ENCODE results near the gene GJA3. TPM values are rescaled to one million over a fixed set of nuclear protein-coding genes. Genes with fewer than 3 reads are reported as not detected.
"Not testable (repeated sequence)": the region's sequence is repeated elsewhere in the genome, so short reads cannot be mapped to it uniquely, and the experiment has no call there.

GJA3 gene
- total RNA-seq, 2 experiments from 2014 or later: 0.39 to 0.54 TPM

- not testable (repeated sequence) for H3K27ac Mint-ChIP-seq; H3K4me3 Mint-ChIP-seq; ATAC-seq (ENCODE audit: low read depth); DNase-seq; H3K36me3 Mint-ChIP-seq; H3K9me3 Mint-ChIP-seq; H3K4me1 Mint-ChIP-seq
- peaks cover 13% of the 10 kb centered on the region for H3K27me3 Mint-ChIP-seq
- POLR2A ChIA-PET: interaction anchor here (0.6 kb wide), 1 partner anchor 759 kb away, joined by 4 read pairs; no protein-coding TSS in a partner anchor
These were observed 7.6 kb downstream of the GJA3 start for GRCh38 chr13:20153290-20153689.

- H3K36me3 Mint-ChIP-seq: no peaks in the 10 kb centered on the region
- H3K4me1 Mint-ChIP-seq: no peaks in the 10 kb centered on the region
- no peak overlapping the region for H3K4me3 Mint-ChIP-seq
- DNase-seq: no peak
- no peaks in the 10 kb centered on the region for H3K9me3 Mint-ChIP-seq
- no peak overlapping the region for H3K27ac Mint-ChIP-seq
- no peak for ATAC-seq (ENCODE audit: low read depth)
- POLR2A ChIA-PET: no interaction called here
- peaks cover 13% of the 10 kb centered on the region for H3K27me3 Mint-ChIP-seq
These were observed 9.2 kb downstream of the GJA3 start for GRCh38 chr13:20151612-20152011.

- POLR2A ChIA-PET: no interaction called here
- Mint-ChIP-seq H3K4me3 (no peak overlapping the region), H3K27ac (no peak overlapping the region), H3K9me3 (no peaks in the 10 kb centered on the region), H3K36me3 (no peaks in the 10 kb centered on the region), H3K27me3 (peaks cover 10% of the 10 kb centered on the region), H3K4me1 (no peaks in the 10 kb centered on the region)
- DNase-seq: no peak
- no peak for ATAC-seq (ENCODE audit: low read depth)
These were observed 9.8 kb downstream of the GJA3 start for GRCh38 chr13:20151016-20151415.

- no peaks in the 10 kb centered on the region for H3K9me3 Mint-ChIP-seq
- no peak overlapping the region for H3K4me3 Mint-ChIP-seq
- no peak for DNase-seq
- H3K27ac Mint-ChIP-seq: no peak overlapping the region
- POLR2A ChIA-PET: no interaction called here
- peaks cover 10% of the 10 kb centered on the region for H3K27me3 Mint-ChIP-seq
- H3K4me1 Mint-ChIP-seq: no peaks in the 10 kb centered on the region
- H3K36me3 Mint-ChIP-seq: no peaks in the 10 kb centered on the region
- no peak for ATAC-seq (ENCODE audit: low read depth)
These were observed 10.3 kb downstream of the GJA3 start for GRCh38 chr13:20150561-20150960.

- POLR2A ChIA-PET: no interaction called here
- Mint-ChIP-seq H3K27ac (no peak overlapping the region), H3K36me3 (no peaks in the 10 kb centered on the region), H3K4me3 (no peak overlapping the region), H3K27me3 (peaks cover 8% of the 10 kb centered on the region), H3K9me3 (no peaks in the 10 kb centered on the region), H3K4me1 (no peaks in the 10 kb centered on the region)
- DNase-seq: no peak
- ATAC-seq (ENCODE audit: low read depth): no peak
These were observed 11.1 kb downstream of the GJA3 start for GRCh38 chr13:20149762-20150161.

GRCh38 chr13:20148501-20149183 is 12.2 kb downstream of the GJA3 start:
- H3K4me3 Mint-ChIP-seq: no peak overlapping the region
- DNase-seq (no peak), ATAC-seq (ENCODE audit: low read depth) (no peak)
- no peaks in the 10 kb centered on the region for H3K9me3 Mint-ChIP-seq
- no peak overlapping the region for H3K27ac Mint-ChIP-seq
- POLR2A ChIA-PET: no interaction called here
- H3K27me3 Mint-ChIP-seq: peaks cover 5% of the 10 kb centered on the region
- H3K36me3 Mint-ChIP-seq: no peaks in the 10 kb centered on the region
- H3K4me1 Mint-ChIP-seq: no peaks in the 10 kb centered on the region

- no peaks in the 10 kb centered on the region for H3K36me3 Mint-ChIP-seq
- peaks cover 17% of the 10 kb centered on the region for H3K27me3 Mint-ChIP-seq
- ATAC-seq (ENCODE audit: low read depth): no peak
- H3K4me3 Mint-ChIP-seq: no peak overlapping the region
- no peak for DNase-seq
- POLR2A ChIA-PET: no interaction called here
- no peak overlapping the region for H3K27ac Mint-ChIP-seq
- peaks cover 3% of the 10 kb centered on the region for H3K4me1 Mint-ChIP-seq
- no peaks in the 10 kb centered on the region for H3K9me3 Mint-ChIP-seq
These were observed 14.5 kb downstream of the GJA3 start for GRCh38 chr13:20146381-20146780.

GRCh38 chr13:20145521-20145920 is 15.3 kb downstream of the GJA3 start:
- H3K27me3 Mint-ChIP-seq: peaks cover 24% of the 10 kb centered on the region
- ATAC-seq (ENCODE audit: low read depth): no peak
- no peaks in the 10 kb centered on the region for H3K9me3 Mint-ChIP-seq
- H3K36me3 Mint-ChIP-seq: no peaks in the 10 kb centered on the region
- POLR2A ChIA-PET: no interaction called here
- H3K4me3 Mint-ChIP-seq: no peak overlapping the region
- H3K27ac Mint-ChIP-seq: no peak overlapping the region
- DNase-seq: no peak
- peaks cover 3% of the 10 kb centered on the region for H3K4me1 Mint-ChIP-seq

GRCh38 chr13:20144141-20144850 is 16.6 kb downstream of the GJA3 start:
- peaks cover 3% of the 10 kb centered on the region for H3K4me1 Mint-ChIP-seq
- no peak overlapping the region for H3K4me3 Mint-ChIP-seq
- no peak for ATAC-seq (ENCODE audit: low read depth)
- POLR2A ChIA-PET: no interaction called here
- no peaks in the 10 kb centered on the region for H3K9me3 Mint-ChIP-seq
- no peak for DNase-seq
- H3K27me3 Mint-ChIP-seq: peaks cover 33% of the 10 kb centered on the region
- H3K27ac Mint-ChIP-seq: no peak overlapping the region
- no peaks in the 10 kb centered on the region for H3K36me3 Mint-ChIP-seq

GRCh38 chr13:20142927-20143480 is 17.8 kb downstream of the GJA3 start:
- ATAC-seq (ENCODE audit: low read depth) (no peak), DNase-seq (no peak)
- Mint-ChIP-seq H3K27me3 (peaks cover 40% of the 10 kb centered on the region), H3K27ac (no peak overlapping the region), H3K4me1 (peaks cover 3% of the 10 kb centered on the region), H3K36me3 (no peaks in the 10 kb centered on the region), H3K9me3 (no peaks in the 10 kb centered on the region), H3K4me3 (no peak overlapping the region)
- POLR2A ChIA-PET: no interaction called here

GRCh38 chr13:20142023-20142926 is 18.6 kb downstream of the GJA3 start:
- Mint-ChIP-seq H3K27ac (no peak overlapping the region), H3K4me3 (no peak overlapping the region), H3K36me3 (no peaks in the 10 kb centered on the region)

GRCh38 chr13:20141238-20142022 is 19.4 kb downstream of the GJA3 start:
- H3K9me3 Mint-ChIP-seq: no peaks in the 10 kb centered on the region
- peaks cover 44% of the 10 kb centered on the region for H3K27me3 Mint-ChIP-seq
- no peak for ATAC-seq (ENCODE audit: low read depth)
- no peak for DNase-seq
- H3K36me3 Mint-ChIP-seq: no peaks in the 10 kb centered on the region
- POLR2A ChIA-PET: no interaction called here
- H3K4me1 Mint-ChIP-seq: peaks cover 6% of the 10 kb centered on the region
- H3K4me3 Mint-ChIP-seq: no peak overlapping the region
- no peak overlapping the region for H3K27ac Mint-ChIP-seq

More at GRCh38 chr13:20142023-20142926, 18.6 kb downstream of the GJA3 start:
- H3K4me1 Mint-ChIP-seq: peaks cover 3% of the 10 kb centered on the region
- H3K27me3 Mint-ChIP-seq: peaks cover 44% of the 10 kb centered on the region
- POLR2A ChIA-PET: no interaction called here
- no peaks in the 10 kb centered on the region for H3K9me3 Mint-ChIP-seq
- ATAC-seq (ENCODE audit: low read depth) (no peak), DNase-seq (no peak)

- H3K4me1 Mint-ChIP-seq: peaks cover 6% of the 10 kb centered on the region
- no peaks in the 10 kb centered on the region for H3K36me3 Mint-ChIP-seq
- ATAC-seq (ENCODE audit: low read depth) (no peak), DNase-seq (no peak)
- no peak overlapping the region for H3K27ac Mint-ChIP-seq
- H3K27me3 Mint-ChIP-seq: peaks cover 44% of the 10 kb centered on the region
- no peaks in the 10 kb centered on the region for H3K9me3 Mint-ChIP-seq
- H3K4me3 Mint-ChIP-seq: no peak overlapping the region
- POLR2A ChIA-PET: no interaction called here
These were observed 20.4 kb downstream of the GJA3 start for GRCh38 chr13:20140487-20140886.
